ENCODE data around the gene ZFHX3.

ZFHX3 gene

DNA sequence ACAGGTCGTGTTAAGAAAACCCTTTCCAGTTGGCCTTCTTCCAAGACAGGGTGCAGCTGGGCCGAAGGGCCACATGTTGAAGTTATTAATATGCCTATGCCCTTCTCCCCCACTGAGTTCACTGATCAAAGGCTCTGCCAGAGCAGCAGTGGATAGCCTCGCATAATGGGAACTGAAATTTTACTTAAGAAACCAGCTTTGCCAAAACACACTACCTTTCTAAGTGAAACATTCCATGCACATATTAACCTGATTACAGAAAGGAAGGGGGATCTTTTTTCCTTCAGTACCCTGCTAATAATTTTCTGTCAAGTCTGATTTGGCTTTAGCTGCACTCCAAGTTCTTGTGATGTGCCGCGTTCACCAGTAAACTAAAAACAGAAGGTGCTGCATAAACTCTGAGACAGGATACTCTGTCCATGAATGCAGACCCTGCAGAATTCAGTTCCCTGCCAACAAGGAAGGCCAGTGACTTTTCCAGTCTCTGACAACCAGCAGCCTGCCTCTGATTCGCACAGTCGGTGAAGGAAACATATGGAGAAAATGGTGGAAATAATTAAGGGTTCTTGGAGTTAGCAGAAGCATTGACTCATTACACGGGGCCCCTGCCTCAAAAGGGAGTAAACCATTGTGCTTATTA lies 283.8 kb downstream of the ZFHX3 start:
- no peak for DNase-seq (ENCODE audit: low read depth in 2 of 2, low spot score in 1 of 2)

DNA sequence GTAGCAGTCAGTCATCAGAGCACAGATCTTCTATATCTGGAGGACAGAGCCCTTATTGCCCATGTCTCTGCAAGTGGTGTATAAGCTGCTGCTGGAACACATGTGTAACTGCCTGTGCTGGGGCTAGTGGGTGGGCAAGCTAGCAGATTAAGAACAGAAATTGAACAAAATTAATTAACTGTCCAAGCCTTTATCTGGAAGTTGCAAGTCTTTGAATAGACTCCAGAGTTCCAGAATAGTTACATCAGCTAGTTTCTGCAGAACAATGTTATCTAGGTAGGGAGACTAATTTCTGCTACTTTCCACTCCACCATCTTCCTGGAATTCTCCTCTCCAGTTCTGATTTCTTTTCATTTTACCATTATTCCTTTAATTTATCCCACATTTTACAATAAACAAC lies 287.3 kb downstream of the ZFHX3 start:
- no peak for DNase-seq (ENCODE audit: low read depth in 2 of 2, low spot score in 1 of 2)

DNA sequence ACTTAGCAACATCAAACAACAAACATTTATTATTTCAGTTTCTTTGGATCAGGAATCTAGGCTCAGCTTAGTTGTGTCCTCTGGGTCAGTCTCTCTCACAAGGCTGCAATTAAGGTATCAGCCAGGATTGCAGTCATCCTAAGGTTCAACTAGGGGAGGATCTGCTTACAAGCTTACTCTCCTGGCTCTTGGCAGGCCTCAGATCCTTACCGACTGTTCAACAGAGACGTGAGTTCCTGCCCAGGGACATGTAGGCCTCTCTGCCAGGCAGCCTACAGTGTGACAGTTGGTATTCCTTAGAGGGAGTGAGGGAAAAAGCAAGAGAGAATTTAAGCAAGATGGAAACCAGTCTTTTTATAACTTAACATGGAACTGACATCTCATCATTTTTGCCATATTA lies 294.0 kb downstream of the ZFHX3 start:
- DNase-seq (ENCODE audit: low read depth in 2 of 2, low spot score in 1 of 2): no peak

DNA sequence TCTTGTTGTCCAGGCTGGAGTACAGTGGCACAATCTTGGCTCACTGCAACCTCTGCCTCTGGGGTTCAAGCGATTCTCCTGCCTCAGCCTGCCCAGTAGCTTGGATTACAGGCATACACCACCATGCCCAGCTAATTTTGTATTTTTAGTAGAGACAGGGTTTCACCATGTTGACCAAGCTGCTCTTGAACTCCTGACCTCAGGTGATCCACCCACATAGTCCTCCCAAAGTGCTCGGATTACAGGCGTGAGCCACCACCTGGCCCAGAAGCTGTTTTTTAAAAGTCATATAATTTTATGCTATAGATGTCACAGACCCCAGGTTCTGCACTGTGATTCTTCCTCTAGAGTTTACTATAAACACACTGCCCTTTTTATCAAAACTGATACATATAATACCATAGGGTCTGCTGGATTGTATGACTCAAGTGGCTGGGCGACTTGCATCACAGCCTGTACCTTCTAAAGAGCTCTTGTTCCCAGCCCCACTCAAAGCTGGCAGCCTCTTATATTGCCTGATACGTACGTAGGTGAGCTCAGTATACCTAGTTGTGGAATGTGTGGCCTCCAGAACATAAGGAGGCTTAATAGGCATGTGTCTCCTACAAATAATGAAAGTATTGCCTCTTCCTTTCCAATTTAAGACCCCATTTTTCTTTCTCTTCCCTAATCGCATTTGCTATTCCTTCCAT lies 295.8 kb downstream of the ZFHX3 start:
- DNase-seq (ENCODE audit: low read depth in 2 of 2, low spot score in 1 of 2): no peak

DNA sequence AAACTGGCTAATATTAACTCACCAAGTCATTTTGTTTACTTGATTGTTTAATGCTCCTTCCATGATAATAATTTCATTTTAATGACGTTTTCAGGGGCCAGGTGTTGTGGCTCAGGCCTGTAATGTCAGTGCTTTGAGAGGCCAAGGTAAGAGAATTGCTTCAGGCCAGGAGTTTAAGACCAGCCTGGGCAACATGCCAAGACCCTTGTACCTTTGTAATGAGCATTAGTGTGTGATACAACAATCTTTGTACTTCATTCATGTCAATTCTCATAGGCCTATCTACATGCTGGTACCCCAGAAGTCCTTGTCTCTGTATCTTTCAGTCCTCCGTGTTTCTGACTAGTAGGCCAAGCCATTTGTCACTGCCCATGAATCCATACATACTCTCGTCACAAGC lies 296.9 kb downstream of the ZFHX3 start:
- DNase-seq (ENCODE audit: low read depth in 2 of 2, low spot score in 1 of 2): no peak

DNA sequence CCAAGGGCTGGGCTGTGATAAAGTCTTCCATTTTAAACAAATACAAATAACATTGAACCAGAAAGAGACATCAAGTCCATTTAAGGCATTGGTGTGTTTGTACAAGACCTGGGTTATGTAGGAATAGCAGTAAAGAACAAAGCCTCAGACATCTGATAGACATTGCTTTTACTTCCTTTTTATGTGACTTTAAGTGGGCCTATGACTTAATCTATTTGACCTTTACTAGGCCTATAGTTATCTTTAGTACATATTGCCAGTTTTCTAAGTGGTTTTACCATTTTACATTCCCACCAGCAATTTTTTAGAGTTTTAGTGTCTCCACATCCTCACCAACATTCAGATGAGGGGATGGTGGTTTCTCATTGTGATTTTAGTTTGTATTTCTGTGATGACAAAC lies 298.8 kb downstream of the ZFHX3 start:
- no peak for DNase-seq (ENCODE audit: low read depth in 2 of 2, low spot score in 1 of 2)

DNA sequence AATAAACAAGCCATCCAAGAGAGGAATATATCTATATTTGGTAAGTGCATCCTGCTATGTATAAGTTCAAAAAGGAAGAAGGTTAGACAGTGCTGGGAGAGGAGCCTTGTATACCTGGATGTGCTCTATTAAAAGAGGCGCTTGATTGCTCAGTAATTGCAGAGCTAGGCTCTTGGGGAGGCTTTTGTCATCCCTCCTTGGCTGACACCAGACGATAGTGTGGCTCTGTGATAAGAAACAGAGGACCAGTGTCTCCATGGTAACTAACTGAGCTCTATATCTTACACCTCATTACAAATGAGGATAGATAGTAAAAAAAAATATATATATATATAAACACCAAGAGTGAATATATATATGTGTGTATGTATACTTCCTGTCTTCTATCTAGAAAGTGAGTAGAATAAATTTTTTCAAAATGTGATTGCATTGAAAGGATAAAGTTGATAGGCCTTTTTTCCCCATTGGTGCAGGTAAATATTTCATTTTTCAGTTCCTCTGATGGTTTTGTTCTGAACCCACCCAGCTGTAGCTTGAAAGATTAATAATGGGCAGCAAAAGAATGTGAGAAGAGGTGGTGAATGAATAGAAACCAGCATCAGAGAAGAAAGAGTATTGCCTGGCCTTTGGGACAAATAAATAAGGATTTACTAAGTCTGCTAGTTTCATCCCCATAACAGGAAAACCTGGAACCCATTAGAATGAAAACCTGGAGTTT lies 303.7 kb downstream of the ZFHX3 start:
- DNase-seq (ENCODE audit: low read depth in 2 of 2, low spot score in 1 of 2): no peak

DNA sequence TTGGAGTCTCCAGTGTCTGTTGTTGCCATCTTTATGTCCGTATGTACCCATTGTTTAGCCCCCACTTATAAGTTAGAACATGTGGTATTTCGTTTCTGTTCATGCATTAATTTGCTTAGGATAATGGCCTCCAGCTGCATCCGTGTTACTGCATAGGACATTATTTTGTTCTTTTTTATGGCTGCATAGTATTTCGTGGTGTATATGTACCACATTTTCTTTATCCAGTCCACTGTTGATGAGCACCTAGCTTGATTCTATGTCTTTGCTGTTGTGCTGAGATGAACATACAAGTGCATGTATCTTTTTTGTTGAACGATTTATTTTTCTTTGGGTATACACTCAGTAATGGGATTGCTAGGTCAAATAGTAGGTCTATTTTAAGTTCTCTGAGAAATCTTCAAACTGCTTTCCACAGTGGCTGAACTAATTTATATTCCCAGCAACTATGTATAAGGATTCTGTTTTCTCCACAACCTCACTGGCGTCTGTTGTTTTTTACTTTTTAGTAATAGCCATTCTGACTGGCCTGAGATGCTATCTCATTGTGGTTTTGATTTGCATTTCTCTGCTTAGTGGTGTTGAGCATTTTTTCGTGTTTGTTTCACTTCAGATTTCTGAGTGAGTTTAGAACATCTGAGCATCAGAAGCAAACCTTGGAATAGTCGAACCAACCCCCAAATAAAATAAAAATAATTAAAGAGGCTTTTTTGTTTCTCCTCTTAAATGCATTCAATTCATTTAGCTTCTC lies 304.7 kb downstream of the ZFHX3 start:
- DNase-seq (ENCODE audit: low read depth in 2 of 2, low spot score in 1 of 2): no peak

DNA sequence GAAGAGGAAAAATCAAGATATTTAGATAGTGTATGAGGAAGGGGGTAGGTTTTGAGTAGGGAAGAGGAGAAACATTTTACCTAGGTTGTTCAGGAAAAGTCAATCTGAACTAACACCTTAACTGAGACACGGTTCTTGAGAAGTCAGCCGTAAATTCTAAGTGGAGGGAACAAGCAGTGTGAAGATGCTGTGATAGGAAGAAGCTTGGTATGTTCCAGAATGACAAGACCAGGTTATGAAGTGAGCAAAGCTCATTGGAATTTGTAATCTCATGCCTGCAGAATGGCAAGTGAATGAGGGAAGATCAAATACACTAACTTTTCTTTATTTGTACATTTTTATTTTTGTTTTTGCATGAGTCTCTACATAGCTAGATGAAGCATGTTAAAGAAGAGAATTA lies 307.6 kb downstream of the ZFHX3 start:
- no peak for DNase-seq (ENCODE audit: low read depth in 2 of 2, low spot score in 1 of 2)

DNA sequence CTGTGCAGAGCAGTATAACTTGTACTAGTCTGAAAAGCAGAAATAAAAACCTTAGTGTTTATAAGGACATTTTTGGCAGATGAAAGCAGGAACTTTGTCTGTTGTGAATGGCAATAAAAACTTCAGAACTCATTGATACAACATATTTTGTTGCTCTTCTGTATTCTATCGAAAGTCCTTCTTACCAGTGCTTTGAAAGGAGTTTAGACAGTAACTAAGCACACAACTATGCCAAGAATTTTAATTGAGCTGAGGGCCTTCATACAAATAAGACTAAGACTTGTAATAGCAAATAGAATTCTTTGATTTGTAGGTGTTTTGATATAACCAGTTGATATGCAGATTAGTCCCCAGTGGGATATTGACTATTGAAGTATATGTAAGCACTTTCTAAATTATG lies 308.4 kb downstream of the ZFHX3 start:
- DNase-seq (ENCODE audit: low read depth in 2 of 2, low spot score in 1 of 2): no peak

DNA sequence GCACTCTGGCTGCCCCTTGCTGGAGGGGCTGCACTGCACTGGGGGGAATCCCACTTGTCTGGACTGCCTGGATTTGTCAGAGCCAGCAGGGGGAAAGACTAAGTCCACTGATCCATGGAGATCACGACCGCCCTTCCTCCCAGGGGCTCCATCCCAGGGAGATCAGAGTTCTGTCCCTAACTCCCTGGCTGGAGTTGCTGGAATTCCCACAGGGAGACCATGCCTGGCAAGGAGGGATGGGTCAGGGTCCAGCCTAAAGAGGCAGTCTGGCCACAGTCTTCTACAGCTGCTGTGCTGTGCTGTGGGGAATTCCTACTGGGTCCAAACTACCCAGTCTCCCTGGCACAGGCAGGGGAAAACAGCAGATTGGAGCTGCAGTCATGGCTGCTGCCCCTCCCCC lies 311.9 kb downstream of the ZFHX3 start:
- DNase-seq (ENCODE audit: low read depth in 2 of 2, low spot score in 1 of 2): no peak

Data from stimulated activated CD8-positive, alpha-beta memory T cell treated with anti-CD3 and anti-CD28 coated beads, Interleukin-4, amount 100 ng/mL, for 4 hours (primary cell).